DOHH2 (cell line): ENCODE measurements around the gene MTPN.

Source experiments
- CTCF ChIP-seq: fragments of 200-600 bp; sonication (generic); IDR thresholded peaks from one replicate; pipeline ENCODE4 v1.5.1; 2014; ENCODE audit warnings: antibody characterized with exemption, mild to moderate bottlenecking, low read depth, low read length; ENCODE audit not compliant: poor library complexity, severe bottlenecking
- EZH2phosphoT487 ChIP-seq: fragments of 200-600 bp; sonication (generic); IDR thresholded peaks from 2 replicates; pipeline ENCODE4 v1.6.1; 2017; ENCODE audit warnings: borderline replicate concordance, mild to moderate bottlenecking, antibody characterized with exemption, low read length, moderate library complexity, mixed read lengths

- TF ChIP-seq CTCF (no peak), EZH2phosphoT487 (no peak)
Measured at GRCh38 chr7:135978624-135979023, 1.5 kb upstream of the MTPN start.
